K562 (cell line): Measurements from ENCODE around the gene ARHGEF9. TPM values are rescaled to one million over a fixed set of nuclear protein-coding genes. Genes with fewer than 3 reads are reported as not detected.

Experiments
- ATAC-seq: fragments of 200-7000 bp; cut with Tn5 transposase; 3 replicates; pipeline ENCODE4 v1.9.1; 2020; ENCODE audit warnings: moderate library complexity
- BruUV-seq: library from RNA; stranded (reverse); fragments of 400-500 nt; replicated peaks from 2 replicates; lab custom pipeline; 2021; lab: Mats Ljungman, UMichigan
- CTCF ChIA-PET: fragments of 300-600 bp; formaldehyde crosslinking; extraction: SDS; loops from one replicate; lab custom pipeline; 2021; ENCODE audit warnings: low intra/inter-chr PET ratio; lab: Yijun Ruan, JAX
- POLR2A ChIA-PET: fragments of 300-600, 350-650 bp; sonication (Branson Sonifier 250); formaldehyde crosslinking; extraction: SDS; loops from one replicate; lab custom pipeline; 2021; ENCODE audit warnings: antibody characterized with exemption, inconsistent platforms; lab: Yijun Ruan, JAX
- DNase-seq, 4 experiments: peaks; one replicate each; pipeline versions ENCODE4 v3.0.0 to v3.0.0-alpha.2; 2011 to 2018; ENCODE audit warnings: low spot score in 3 of 4, mixed read lengths in 3 of 4; ENCODE audit errors: extremely low read depth in 1 of 4
- FAIRE-seq: peaks from 2 replicates; lab custom pipeline; 2011; peaks lifted over from hg19 to GRCh38; lab: Jason Lieb, UNC
- H2AFZ ChIP-seq: 2 replicates; pipeline ENCODE4 v1.6.0; 2011; ENCODE audit warnings: low read depth, low read length, control low read depth, inconsistent platforms
- H3K27ac ChIP-seq: fragments of 200-600 bp; 3 replicates; pipeline ENCODE4 v1.8.0; 2011; ENCODE audit warnings: low read depth, mild to moderate bottlenecking, control low read depth, inconsistent platforms, low read length, moderate library complexity, mixed read lengths; ENCODE audit errors: extremely low read depth
- H3K27me3 ChIP-seq, 2 experiments: fragments of 300-600 bp in 1 of 2; 2 replicates in 1 of 2; 3 replicates in 1 of 2; pipeline versions ENCODE4 v1.6.0 to v1.8.0; 2011; ENCODE audit warnings: inconsistent platforms in 2 of 2, low read length in 2 of 2, mild to moderate bottlenecking in 1 of 2, mixed read lengths in 1 of 2, moderate library complexity in 1 of 2; ENCODE audit not compliant: control insufficient read depth in 2 of 2, insufficient read depth in 2 of 2
- H3K36me3 ChIP-seq: fragments of 300-600 bp; 3 replicates; pipeline ENCODE4 v1.8.0; 2011; ENCODE audit warnings: mild to moderate bottlenecking, low read length, inconsistent platforms; ENCODE audit not compliant: control insufficient read depth, insufficient read depth
- H3K4me1 ChIP-seq, 2 experiments: fragments of 200-600 bp in 1 of 2; replicated peaks in 1 of 2; 2 replicates in 1 of 2; 3 replicates in 1 of 2; pipeline versions ENCODE4 v1.5.1 to v1.8.0; 2011; ENCODE audit warnings: inconsistent platforms in 2 of 2, low read length in 2 of 2, mild to moderate bottlenecking in 1 of 2, mixed read lengths in 1 of 2, moderate library complexity in 1 of 2; ENCODE audit not compliant: control insufficient read depth in 2 of 2, insufficient read depth in 2 of 2
- H3K4me2 ChIP-seq: 2 replicates; pipeline ENCODE4 v1.6.1; 2011; ENCODE audit warnings: low read length, control low read depth, inconsistent platforms, mixed read lengths; ENCODE audit not compliant: insufficient read depth
- H3K4me3 ChIP-seq: fragments of 200-600 bp; sonication (generic), shearing (Covaris generic); 2 replicates; pipeline ENCODE4 v1.5.1; 2016; ENCODE audit warnings: control low read depth, inconsistent platforms
- H3K79me2 ChIP-seq: fragments of 200-600 bp; 3 replicates; pipeline ENCODE4 v1.8.0; 2011; ENCODE audit warnings: low read length, inconsistent platforms; ENCODE audit not compliant: control insufficient read depth, insufficient read depth
- H3K9ac ChIP-seq, 2 experiments: 2 replicates each; pipeline versions ENCODE4 v1.6.0 to v1.6.1; 2011; ENCODE audit warnings: low read depth in 2 of 2, low read length in 2 of 2, control low read depth in 1 of 2, inconsistent platforms in 1 of 2, mild to moderate bottlenecking in 1 of 2, mixed read lengths in 1 of 2; ENCODE audit not compliant: insufficient read depth in 1 of 2
- H3K9me1 ChIP-seq: one replicate; pipeline ENCODE4 v1.6.0; 2011; ENCODE audit warnings: inconsistent platforms, mild to moderate bottlenecking, low read length, moderate library complexity; ENCODE audit not compliant: control insufficient read depth, insufficient read depth
- H3K9me3 ChIP-seq: replicated peaks from 2 replicates; pipeline ENCODE4 v1.5.1; 2011; ENCODE audit warnings: low read depth, low read length, inconsistent platforms; ENCODE audit not compliant: control insufficient read depth, insufficient read depth
- H4K20me1 ChIP-seq: replicated peaks from 2 replicates; pipeline ENCODE4 v1.6.1; 2011; ENCODE audit warnings: low read length, inconsistent platforms, mixed read lengths; ENCODE audit not compliant: control insufficient read depth, insufficient read depth
- E2F1 ChIP-seq: sonication (generic); formaldehyde crosslinking; IDR thresholded peaks from 2 replicates; pipeline ENCODE4 v1.8.1; 2023; ENCODE audit warnings: mild to moderate bottlenecking, missing genetic modification reagents, moderate library complexity
- ELF2 ChIP-seq: fragments of 250-450 bp; sonication (Bioruptor Pico); IDR thresholded peaks from 2 replicates; pipeline ENCODE4 v1.5.0; 2021; ENCODE audit warnings: mild to moderate bottlenecking
- FOXJ3 ChIP-seq: sonication (generic); formaldehyde crosslinking; IDR thresholded peaks from 2 replicates; pipeline ENCODE4 v1.4.0; 2020; ENCODE audit warnings: mild to moderate bottlenecking, missing genetic modification reagents
- KLF13 ChIP-seq: fragments of 450-650 bp; IDR thresholded peaks from 2 replicates; pipeline ENCODE4 v1.6.1; 2016; ENCODE audit warnings: missing genetic modification characterization, low read depth, mild to moderate bottlenecking, missing compliant biosample characterization, moderate library complexity, borderline replicate concordance
- NR1H2 ChIP-seq: sonication (generic); formaldehyde crosslinking; IDR thresholded peaks from 2 replicates; pipeline ENCODE4 v1.4.0; 2020; ENCODE audit warnings: mild to moderate bottlenecking, missing genetic modification reagents
- ZNF668 ChIP-seq: fragments of 250-450 bp; sonication (Bioruptor Pico); IDR thresholded peaks from 2 replicates; pipeline ENCODE4 v1.8.0; 2022; ENCODE audit warnings: mild to moderate bottlenecking, inconsistent platforms
- WGBS: fragments of 100-300 bp; shearing (Covaris generic); methylation state at CpG from one replicate; pipeline ENCODE4 v1.1.6; 2016; ENCODE audit warnings: low coverage, mixed read lengths; ENCODE audit not compliant: insufficient coverage; ENCODE audit errors: missing lambda C conversion rate; 5-methylcytosine and 5-hydroxymethylcytosine counted together
- in situ Hi-C: fragments of 300-500 bp; cut with MboI; formaldehyde crosslinking; loops from 4 replicates; pipeline ENCODE4 v1.15.0; 2018; ENCODE audit warnings: inconsistent platforms, mixed read lengths
- intact Hi-C: fragments of 100-400 bp; cut with micrococcal nuclease; formaldehyde crosslinking; loops from 2 replicates; pipeline ENCODE4 v1.14.2; 2022
- polyA plus RNA-seq, 8 experiments: library from polyadenylated mRNA; depleted of rRNA in 4 of 8; stranded (reverse) in 5 of 8; unstranded in 3 of 8; fragments of >200 nt; fragmentation: Nextera tagmentation in 2 of 8; fragmentation: Illumina TruSeq in 1 of 8; extraction: Ambion mirVana in 2 of 8; extraction: Trizol in 1 of 8; gene quantifications; 2 replicates each; pipeline versions ENCODE4 v1.2.1 to v1.2.3, GENCODE V29; 2011 to 2014; ENCODE audit warnings: inconsistent platforms in 1 of 8, missing spikeins in 1 of 8
- total RNA-seq, 7 experiments: library from RNA; depleted of rRNA in 6 of 7; stranded (reverse); fragments of >200 nt in 6 of 7; fragmentation: Illumina TruSeq in 2 of 7; extraction: Trizol in 2 of 7; gene quantifications; 2 replicates each; pipeline versions ENCODE4 v1.2.1 to v1.2.3, GENCODE V29; 2011 to 2021; ENCODE audit warnings: low replicate concordance in 1 of 7

ARHGEF9 gene
- total and polyA plus RNA-seq, 9 of the 15 experiments (the other 6 are each of a cell fraction or from before 2014, with no cell fraction given), result 0.09 to 0.24 (median 0.15) TPM; not detected in 2

- Histone ChIP-seq H4K20me1 (no peaks in the 10 kb centered on the region), H3K9ac (no peak overlapping the region), H3K36me3 (no peaks in the 10 kb centered on the region), H3K4me3 (no peak overlapping the region), H3K4me1 (no peaks in the 10 kb centered on the region), H2AFZ (no peak overlapping the region), H3K4me2 (no peak overlapping the region), H3K9me3 (no peaks in the 10 kb centered on the region)
- in situ Hi-C loops (no loop called here), intact Hi-C loops (no loop called here)
- no TSS peak for BruUV-seq
- ATAC-seq (no peak), FAIRE-seq (no peak), DNase-seq (no peak)
- WGBS, result no CpG with 5 or more reads among the region's 1 CpG
- CTCF ChIA-PET, result no interaction called here
- POLR2A ChIA-PET, result no interaction called here
- TF ChIP-seq ZNF668, result no peak
- TF ChIP-seq NR1H2 (CRISPR knock-in tag), result no peak
- no peak for TF ChIP-seq E2F1 (CRISPR knock-in tag)
- no peak for TF ChIP-seq FOXJ3 (CRISPR knock-in tag)
- no peak for TF ChIP-seq KLF13 (tag)
- TF ChIP-seq ELF2 (CRISPR knock-in tag), result no peak
- TF ChIP-seq, all 486 proteins: peak for 0
- H3K79me2 ChIP-seq, result no peaks in the 10 kb centered on the region
- no peak overlapping the region for H3K27ac ChIP-seq
- no peaks in the 10 kb centered on the region for H3K27me3 ChIP-seq
- H3K9me1 ChIP-seq, result no peaks in the 10 kb centered on the region
Measured at GRCh38 chrX:63702556-63702955, 82.5 kb downstream of the ARHGEF9 start.
